Natural killer cell (primary cell): ENCODE results near the gene CPEB2. TPM values are rescaled to one million over a fixed set of nuclear protein-coding genes. Genes with fewer than 3 reads are reported as not detected.

Source experiments
- ATAC-seq, 3 donors: fragments of 150-1000 bp in 2 of 3; fragments of 200-7000 bp in 1 of 3; cut with Tn5 transposase; 1 replicate in 1 of 3; 2 replicates in 2 of 3; pipeline ENCODE4 v1.10.0; 2021; ENCODE audit warnings: mild to moderate bottlenecking in 2 of 3, moderate library complexity in 2 of 3
- DNase-seq, 2 donors: peaks; one replicate each; pipeline versions ENCODE4 v3.0.0 to v3.0.0-alpha.2; 2013 to 2021; ENCODE audit warnings: mixed read lengths in 1 of 2
- H3K27ac ChIP-seq: one replicate; pipeline ENCODE4 v1.5.1; 2013; ENCODE audit warnings: mild to moderate bottlenecking, low read length
- H3K27me3 ChIP-seq: one replicate; pipeline ENCODE4 v1.6.1; 2013; ENCODE audit warnings: low read length; ENCODE audit not compliant: control insufficient read depth, insufficient read depth
- H3K36me3 ChIP-seq: one replicate; pipeline ENCODE4 v1.6.1; 2013; ENCODE audit warnings: low read length; ENCODE audit not compliant: control insufficient read depth, insufficient read depth
- H3K4me1 ChIP-seq: one replicate; pipeline ENCODE4 v1.6.1; 2013; ENCODE audit warnings: low read length; ENCODE audit not compliant: control insufficient read depth, insufficient read depth
- H3K4me3 ChIP-seq: one replicate; pipeline ENCODE4 v1.5.1; 2013; ENCODE audit warnings: low read length
- H3K9me3 ChIP-seq: one replicate; pipeline ENCODE4 v1.6.1; 2013; ENCODE audit warnings: low read length; ENCODE audit not compliant: control insufficient read depth, insufficient read depth
- H3K27ac Mint-ChIP-seq, 2 donors: one replicate each; pipeline ENCODE4 v1.8.0; 2022; ENCODE audit warnings: mild to moderate bottlenecking in 2 of 2, mixed read lengths in 2 of 2, moderate library complexity in 1 of 2
- H3K27me3 Mint-ChIP-seq, 2 donors: one replicate each; pipeline ENCODE4 v1.8.0; 2022; ENCODE audit warnings: low read depth in 2 of 2, mixed read lengths in 2 of 2
- H3K36me3 Mint-ChIP-seq: one replicate; pipeline ENCODE4 v1.8.0; 2022; ENCODE audit warnings: mixed read lengths
- H3K4me1 Mint-ChIP-seq, 2 donors: one replicate each; pipeline ENCODE4 v1.8.0; 2022; ENCODE audit warnings: mixed read lengths in 2 of 2
- H3K4me3 Mint-ChIP-seq: one replicate; pipeline ENCODE4 v1.8.0; 2022; ENCODE audit warnings: mild to moderate bottlenecking, moderate library complexity, mixed read lengths
- H3K9me3 Mint-ChIP-seq, 2 donors: one replicate each; pipeline ENCODE4 v1.8.0; 2022; ENCODE audit warnings: mixed read lengths in 2 of 2
- CTCF ChIP-seq: fragments of 200-600 bp; IDR thresholded peaks from one replicate; pipeline ENCODE4 v1.8.0; 2022; ENCODE audit warnings: antibody characterized with exemption
- WGBS: methylation state at CpG from one replicate; pipeline ENCODE4 v1.1.7; 2013; ENCODE audit warnings: missing lambda C conversion rate; ENCODE audit not compliant: insufficient coverage; 5-methylcytosine and 5-hydroxymethylcytosine counted together
- intact Hi-C: fragments of 100-400 bp; cut with micrococcal nuclease; formaldehyde crosslinking; loops from one replicate; pipeline ENCODE4 v1.14.2; 2022
- total RNA-seq, 4 donors: library from RNA; stranded (reverse); fragments of 120-200 nt in 1 of 4; gene quantifications; one replicate each; pipeline versions ENCODE4 v1.2.3 to v1.2.4, GENCODE V29; 2013 to 2022

CPEB2 gene
- total RNA-seq, 3 donors from 2014 or later (not counting 1 experiment from before 2014, with no cell fraction given) = 24.7 to 32.5 (median 29.0) TPM

DNA sequence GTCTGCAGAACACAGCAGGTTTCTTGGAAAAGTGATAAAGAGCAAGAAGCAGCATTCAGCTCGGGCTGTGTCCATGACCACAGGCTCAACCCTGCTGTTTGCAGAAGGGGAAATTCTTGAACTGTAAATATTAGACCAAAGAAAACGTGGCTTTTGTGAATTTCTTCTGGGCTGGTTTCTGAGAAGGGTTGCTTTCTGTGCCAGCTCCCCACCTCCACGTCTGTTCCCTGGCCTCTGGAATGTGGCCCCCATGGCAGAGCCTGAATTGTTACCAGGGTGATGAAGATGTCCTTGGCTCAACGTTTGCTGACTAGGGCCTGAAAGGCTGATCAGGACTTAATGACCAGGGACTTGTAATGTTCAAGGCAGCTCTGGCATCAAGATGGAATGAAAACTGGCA is 116.0 kb downstream of the CPEB2 start:
- Histone ChIP-seq H3K36me3 (no peaks in the 10 kb centered on the region), H3K27me3 (no peaks in the 10 kb centered on the region), H3K4me1 (no peaks in the 10 kb centered on the region), H3K9me3 (no peaks in the 10 kb centered on the region), H3K27ac (no peak overlapping the region), H3K4me3 (no peak overlapping the region)
- H3K9me3 Mint-ChIP-seq = peaks cover 5 to 7% of the 10 kb centered on the region in 2 donors
- H3K36me3 Mint-ChIP-seq = peaks cover 7% of the 10 kb centered on the region
- peaks cover 6 to 15% of the 10 kb centered on the region in 2 donors for H3K27me3 Mint-ChIP-seq
- H3K27ac Mint-ChIP-seq = no peak overlapping the region
- H3K4me1 Mint-ChIP-seq = no peaks in the 10 kb centered on the region
- H3K4me3 Mint-ChIP-seq = no peak overlapping the region
- ATAC-seq (no peak), DNase-seq (no peak)
- 68% methylated on average over 4 of the region's 4 CpGs for WGBS
- TF ChIP-seq CTCF = no peak
- intact Hi-C loops = no loop called here
